Stimulated activated CD8-positive, alpha-beta memory T cell treated with anti-CD3 and anti-CD28 coated beads, Interleukin-12 subunit alpha, Interleukin-12 subunit beta, amount 100 ng/mL, for 24 hours (primary cell): ENCODE data around the gene GGT5.
"Not testable (repeated sequence)": the region's sequence is repeated elsewhere in the genome, so short reads cannot be mapped to it uniquely, and the experiment has no call there.

Source experiments
- DNase-seq: peaks from one replicate; pipeline ENCODE4 v3.0.0-alpha.2; 2020; ENCODE audit errors: extremely low read depth

The GGT5 gene, protein sequence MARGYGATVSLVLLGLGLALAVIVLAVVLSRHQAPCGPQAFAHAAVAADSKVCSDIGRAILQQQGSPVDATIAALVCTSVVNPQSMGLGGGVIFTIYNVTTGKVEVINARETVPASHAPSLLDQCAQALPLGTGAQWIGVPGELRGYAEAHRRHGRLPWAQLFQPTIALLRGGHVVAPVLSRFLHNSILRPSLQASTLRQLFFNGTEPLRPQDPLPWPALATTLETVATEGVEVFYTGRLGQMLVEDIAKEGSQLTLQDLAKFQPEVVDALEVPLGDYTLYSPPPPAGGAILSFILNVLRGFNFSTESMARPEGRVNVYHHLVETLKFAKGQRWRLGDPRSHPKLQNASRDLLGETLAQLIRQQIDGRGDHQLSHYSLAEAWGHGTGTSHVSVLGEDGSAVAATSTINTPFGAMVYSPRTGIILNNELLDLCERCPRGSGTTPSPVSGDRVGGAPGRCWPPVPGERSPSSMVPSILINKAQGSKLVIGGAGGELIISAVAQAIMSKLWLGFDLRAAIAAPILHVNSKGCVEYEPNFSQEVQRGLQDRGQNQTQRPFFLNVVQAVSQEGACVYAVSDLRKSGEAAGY

GRCh38 chr22:24245030-24245431 lies at the start of gene GGT5:
TSS of gene GGT5 (minus strand) at chr22:24245082. CDS start at chr22:24244725, 357 bp downstream.
- not testable (repeated sequence) for DNase-seq

GRCh38 chr22:24292202-24292830 lies 47.4 kb upstream of the GGT5 start:
- DNase-seq = not testable (repeated sequence)

DNA sequence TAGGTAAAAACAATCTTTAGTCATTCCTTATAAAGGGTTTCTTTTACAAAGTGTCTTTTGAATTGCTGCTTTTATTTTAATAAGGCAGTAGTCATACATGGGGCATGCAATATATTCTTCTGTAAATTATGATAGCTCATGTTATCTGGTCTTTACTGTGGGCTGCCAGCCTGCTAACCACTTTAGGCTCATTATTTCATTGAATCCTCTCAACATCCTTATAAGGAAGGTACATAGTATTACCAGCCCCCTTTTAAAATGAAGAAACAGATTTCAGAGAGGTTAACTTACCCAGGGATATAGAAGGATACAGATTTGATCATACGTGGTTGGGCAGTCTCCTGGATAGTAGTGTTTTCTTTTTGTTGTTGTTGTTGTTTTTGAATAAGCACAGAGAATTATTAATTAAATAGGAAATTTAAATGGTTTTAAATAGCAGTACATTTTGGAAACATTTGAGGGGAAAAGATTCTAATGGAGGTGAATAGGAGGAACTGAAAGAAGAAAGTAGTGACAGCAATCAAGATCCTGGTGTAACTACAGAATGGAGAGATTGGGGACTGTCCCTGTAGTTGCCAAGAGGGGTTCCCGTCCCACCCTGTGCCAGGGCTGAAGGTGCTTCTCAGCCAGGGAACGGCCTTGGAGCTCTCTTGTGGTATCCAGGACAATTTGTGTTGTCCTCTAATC lies 46.8 kb upstream of the GGT5 start:
- no peak for DNase-seq

DNA sequence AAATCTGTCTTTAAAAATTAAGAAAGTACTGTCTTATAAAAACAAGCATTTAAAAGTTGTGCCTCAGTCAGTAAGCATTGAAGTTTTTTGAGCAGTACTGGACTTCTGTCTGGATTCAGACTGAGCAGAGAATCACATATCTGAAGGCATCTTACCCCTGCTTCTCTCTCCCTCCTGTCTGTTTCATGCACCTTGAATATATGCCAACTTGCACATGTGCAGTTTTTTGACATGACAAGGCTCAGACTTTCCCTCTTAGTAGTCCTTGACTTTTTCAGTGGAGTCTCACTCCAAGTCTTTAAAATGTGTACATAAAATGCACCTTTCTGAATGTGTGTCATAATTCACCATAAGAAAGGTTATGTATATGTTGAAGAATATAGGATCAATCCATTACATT lies 45.6 kb upstream of the GGT5 start:
- no peak for DNase-seq

DNA sequence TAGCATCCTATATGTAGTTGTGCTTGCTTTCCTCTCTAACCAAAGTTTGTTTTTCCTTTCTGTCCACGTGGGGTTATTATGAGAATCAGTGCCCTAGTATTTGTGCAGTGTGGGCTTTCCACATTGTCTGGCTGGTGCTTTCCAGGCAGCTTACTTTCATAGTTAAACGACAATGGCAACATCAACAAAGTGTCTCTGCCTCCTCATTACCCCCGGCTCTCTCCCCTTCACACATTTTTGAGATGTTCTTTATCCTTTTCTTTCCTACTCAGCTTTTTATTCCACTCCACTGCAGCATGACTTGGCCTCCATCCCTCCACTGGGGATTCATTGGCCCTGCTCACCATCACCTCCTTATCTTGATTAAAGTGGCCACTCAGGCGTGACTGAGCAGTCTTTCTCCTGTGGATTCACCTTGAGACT lies 44.9 kb upstream of the GGT5 start:
- DNase-seq = no peak

DNA sequence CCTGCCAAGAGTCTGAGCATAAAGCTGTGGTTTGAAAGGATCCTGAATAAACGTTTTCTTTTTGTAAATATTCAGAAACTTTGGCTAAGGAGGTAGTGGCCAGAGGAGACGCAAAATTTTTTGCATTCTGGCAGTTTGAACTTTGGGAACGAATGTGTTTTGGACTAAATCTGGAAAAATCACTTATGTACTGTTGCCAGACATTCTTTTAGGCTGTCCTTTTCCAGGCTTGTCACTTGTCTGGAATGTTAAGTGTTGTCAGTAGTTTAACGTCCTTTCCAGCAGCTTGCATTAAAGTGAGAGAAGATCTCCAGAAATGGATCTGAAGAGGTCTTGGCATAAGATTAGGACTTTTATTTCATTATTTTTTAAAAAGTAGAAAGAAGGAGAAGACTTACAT lies 44.2 kb upstream of the GGT5 start:
- DNase-seq = no peak

- not testable (repeated sequence) for DNase-seq
Observed at GRCh38 chr22:24287801-24288200, 42.9 kb upstream of the GGT5 start.

GRCh38 chr22:24287212-24287611 lies 42.3 kb upstream of the GGT5 start:
- DNase-seq = not testable (repeated sequence)

GRCh38 chr22:24285245-24285644 lies 40.4 kb upstream of the GGT5 start:
- no peak for DNase-seq

DNA sequence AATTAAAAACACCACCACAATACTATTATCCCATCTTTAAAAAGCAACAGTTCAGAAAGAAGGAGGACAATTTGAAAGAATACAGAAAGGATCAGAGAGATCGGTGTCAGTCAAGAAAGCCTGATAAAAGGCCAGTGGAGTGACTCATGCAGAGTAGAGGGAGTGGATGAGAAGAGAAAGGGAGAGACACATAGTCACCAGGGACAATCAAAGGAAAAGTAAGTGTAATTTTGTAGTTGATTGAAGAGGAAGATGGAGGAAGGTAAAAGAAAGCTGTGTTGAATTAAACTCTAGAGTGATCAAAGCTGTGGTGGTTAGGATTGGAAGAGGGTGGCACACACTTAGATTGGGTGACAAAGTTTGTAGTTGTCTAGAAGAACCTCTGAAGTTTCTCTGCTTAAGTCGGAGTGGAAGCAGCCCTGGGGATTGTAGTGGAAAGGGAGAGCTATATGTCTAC lies 39.9 kb upstream of the GGT5 start:
- no peak for DNase-seq

- no peak for DNase-seq
Observed at GRCh38 chr22:24282401-24282800, 37.5 kb upstream of the GGT5 start.

- not testable (repeated sequence) for DNase-seq
Observed at GRCh38 chr22:24280363-24280762, 35.5 kb upstream of the GGT5 start.

DNA sequence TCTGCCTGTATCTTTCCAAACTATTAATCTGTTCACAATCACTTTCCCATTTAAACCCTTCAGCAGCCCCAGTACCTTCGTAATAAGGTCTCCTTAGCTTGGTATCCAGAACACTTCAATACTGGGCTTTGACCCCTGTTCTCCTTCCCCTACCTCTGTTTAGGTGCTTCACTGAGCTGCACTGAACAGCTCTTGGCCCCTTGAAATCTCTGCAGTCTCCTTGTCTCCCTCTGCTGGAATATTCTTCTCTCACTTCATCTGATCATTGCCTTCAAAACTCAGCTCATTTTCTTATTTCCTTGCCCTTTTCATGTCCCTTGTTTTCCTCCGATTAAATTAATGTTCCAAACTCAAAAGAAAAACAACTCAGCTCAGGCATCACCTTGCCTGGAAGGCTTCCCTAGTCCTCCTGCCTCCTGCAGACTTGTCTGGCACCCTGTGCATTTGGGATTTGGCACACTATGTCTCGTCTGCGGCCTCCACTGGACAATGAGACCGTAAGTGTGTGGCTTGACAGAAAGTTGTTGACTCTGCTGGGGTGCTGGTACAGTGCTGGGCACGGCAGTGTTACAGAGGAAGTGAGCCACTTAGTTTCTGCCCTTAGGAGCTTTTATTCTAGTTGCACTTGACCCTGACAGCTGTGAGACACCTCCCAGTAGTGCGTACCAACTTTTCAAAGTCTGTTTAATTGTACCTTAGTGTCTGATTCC lies 30.0 kb upstream of the GGT5 start:
- DNase-seq = not testable (repeated sequence)

GRCh38 chr22:24273906-24274305 lies 29.0 kb upstream of the GGT5 start:
- DNase-seq = not testable (repeated sequence)

DNA sequence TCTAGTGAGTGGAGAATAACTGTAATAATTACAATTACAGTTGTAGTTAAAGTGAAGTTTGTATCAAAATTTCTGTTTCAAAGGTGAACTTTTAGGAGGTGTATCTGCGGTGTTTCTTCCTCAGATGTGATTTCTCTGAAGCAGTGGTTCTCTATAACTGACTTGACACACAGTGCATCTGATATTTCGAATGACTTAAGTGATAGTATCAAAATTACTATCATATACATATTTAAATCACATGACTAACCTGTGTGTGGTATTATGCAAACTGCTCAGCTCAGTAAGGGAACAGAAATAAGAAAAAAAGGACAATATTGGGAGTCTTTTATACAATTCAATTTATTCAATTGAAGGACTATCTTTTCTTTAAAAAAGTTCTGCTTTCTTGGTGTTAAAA lies 28.1 kb upstream of the GGT5 start:
- DNase-seq = not testable (repeated sequence)

DNA sequence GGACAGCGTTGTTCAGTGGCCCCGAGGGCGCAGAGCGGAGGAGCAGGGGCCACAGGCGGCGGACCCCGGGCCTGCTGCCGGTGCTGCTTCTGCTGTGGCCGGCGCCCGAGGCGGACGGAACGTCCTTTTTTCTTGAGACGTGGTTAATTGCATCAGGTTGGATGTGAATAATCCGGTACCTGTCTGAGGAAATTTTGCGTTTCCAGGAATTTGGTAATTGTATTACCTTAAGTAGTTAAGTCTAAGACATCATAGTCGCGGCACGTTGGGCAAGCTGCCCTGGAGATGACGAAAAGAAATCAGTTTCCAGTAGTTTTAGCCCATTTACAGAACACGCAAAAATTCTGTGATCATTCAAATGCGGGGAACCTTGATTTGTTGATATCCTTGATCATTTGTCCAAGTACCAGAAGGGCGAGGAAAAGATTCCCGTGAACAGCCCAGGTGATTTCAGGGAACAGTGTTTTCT lies 26.5 kb upstream of the GGT5 start:
- DNase-seq = no peak

DNA sequence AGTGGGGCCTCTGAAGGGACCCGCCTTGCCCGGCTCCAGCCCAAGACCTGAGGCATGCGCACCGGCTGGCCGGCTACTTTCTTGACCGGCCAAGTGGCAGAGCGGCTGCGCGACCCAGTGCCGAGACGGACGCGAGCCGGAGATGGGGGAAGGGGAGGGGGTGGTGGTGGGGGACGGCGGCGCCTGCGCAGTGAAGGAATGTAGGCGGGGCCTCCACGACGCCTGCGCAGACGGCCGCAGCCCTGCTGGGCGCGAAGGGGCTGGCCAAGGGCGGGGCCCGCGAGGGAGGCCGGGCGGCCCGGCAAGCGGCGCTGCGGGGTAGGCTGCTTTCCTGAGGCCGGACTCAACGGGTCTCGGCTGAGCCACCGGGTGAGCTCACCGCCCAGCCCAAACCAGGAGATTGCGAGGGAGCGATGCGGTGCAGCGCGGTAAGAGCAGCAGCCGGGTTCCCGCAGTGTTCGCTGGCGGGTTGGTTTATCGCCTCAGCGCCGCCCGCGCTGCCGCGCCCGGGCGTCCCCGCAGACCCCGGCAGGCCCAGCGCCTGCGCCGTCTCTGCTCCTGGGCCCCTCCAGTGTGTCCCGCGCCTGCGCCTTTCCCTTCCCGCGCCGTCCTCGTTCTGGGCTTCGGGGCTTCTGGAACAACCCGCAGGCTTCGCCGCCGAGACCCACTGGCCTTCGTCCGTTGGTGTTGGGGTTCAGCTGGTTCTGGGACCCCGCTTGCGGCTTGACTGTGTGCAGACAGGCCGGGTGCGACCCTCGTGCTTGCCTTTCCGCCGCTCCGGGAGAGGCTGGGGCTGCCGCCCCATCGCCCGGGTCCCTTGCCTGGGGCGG lies 25.9 kb upstream of the GGT5 start, which contains the start of gene SPECC1L:
TSS of gene SPECC1L (plus strand) at position 276 of the 830 bp plus-strand sequence. CDS start 31,401 bp downstream, outside the sequence.
- DNase-seq = peak; percentile 78

DNA sequence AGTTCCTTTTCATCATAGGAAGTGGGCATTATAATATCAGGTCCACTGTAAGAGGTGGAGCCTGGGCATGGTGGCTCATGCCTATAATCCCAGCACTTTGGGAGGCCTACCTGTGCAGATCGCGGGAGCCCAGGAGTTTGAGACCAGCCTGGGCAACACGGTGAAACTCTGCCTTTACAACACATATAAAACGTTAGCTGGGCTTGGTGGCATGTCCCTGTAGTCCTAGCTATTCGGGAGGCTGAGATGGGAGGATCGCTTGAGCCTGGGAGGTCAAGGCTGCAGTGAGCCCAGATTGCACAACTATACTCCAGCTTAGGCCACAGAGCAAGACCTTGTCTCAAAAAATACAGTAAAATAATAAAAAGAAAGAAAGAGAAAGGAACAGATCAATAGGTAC lies 21.6 kb upstream of the GGT5 start:
- not testable (repeated sequence) for DNase-seq

DNA sequence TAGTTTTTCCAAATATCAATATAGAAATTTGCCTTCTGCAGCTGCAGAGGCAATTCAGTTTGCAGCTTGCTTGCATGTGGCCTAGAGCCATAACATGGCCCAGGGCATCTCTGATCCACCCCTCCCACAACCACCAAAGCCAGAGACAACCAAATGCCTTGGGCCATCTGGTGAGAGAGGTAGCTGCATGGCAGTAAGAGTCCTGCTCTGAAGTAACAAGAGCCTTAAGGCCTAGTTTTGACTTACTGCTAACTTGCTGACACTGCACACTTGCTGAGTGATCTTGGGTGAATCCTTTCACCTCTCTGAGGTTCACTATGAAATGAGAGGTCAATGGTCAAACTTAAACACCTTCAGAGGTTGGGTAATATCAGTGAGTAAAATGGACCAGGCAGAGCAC lies 20.9 kb upstream of the GGT5 start:
- DNase-seq = no peak

DNA sequence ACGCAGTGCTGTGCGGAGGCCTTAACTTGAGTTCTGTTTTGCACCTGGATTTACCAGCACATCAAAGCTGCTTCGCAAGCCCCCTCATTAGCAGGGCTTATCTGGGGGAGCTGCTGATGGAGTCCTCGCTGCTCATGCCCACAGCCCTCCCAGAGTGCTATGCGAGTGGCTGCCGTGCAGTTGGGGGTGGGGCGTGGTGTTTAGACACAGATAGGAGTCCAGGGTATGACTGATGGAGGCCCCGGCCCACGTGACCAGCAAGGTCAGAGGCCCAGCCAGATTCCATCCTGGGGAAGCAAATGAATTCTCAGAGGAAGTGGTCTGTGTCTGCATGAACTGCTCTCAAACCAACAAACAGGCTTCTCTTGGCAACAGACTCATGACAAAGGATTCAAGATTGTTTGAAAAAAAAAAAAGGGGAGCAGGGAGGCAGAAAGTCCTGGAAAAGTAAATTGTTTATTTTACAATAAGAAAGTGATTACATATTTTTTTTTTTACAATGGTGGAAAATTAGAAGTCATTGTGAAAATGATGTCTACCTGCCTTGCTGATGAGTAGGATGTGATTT lies 19.5 kb upstream of the GGT5 start:
- DNase-seq = not testable (repeated sequence)
